Head of caudate nucleus (tissue), 42 donors: ENCODE measurements around the gene SIPA1L3.
"Not testable (repeated sequence)": the region's sequence is repeated elsewhere in the genome, so short reads cannot be mapped to it uniquely, and the experiment has no call there.

ENCODE experiments used
- DNase-seq, 42 donors: peaks; one replicate each; pipeline versions ENCODE4 v3.0.0 to v3.0.0-alpha.2; 2020 to 2021; ENCODE audit warnings: mixed read lengths in 7 of 42
- intact Hi-C: fragments of 100-400 bp; cut with DNase I; formaldehyde crosslinking; loops from one replicate; pipeline ENCODE4 v1.15.0; 2022

SIPA1L3 gene

GRCh38 chr19:38045554-38046253, 138.7 kb downstream of the SIPA1L3 start:
- DNase-seq: no peak
- intact Hi-C loops: no loop called here

GRCh38 chr19:38046254-38047048, 139.4 kb downstream of the SIPA1L3 start:
- no peak for DNase-seq

GRCh38 chr19:38047049-38047438, 140.0 kb downstream of the SIPA1L3 start:
- peak in 17 of 42 donors; percentile 27 to 67 (median 44) for DNase-seq
- intact Hi-C loops: no loop called here

More at GRCh38 chr19:38046254-38047048, 139.4 kb downstream of the SIPA1L3 start:
- intact Hi-C loops: no loop called here

GRCh38 chr19:38047641-38048040, 140.6 kb downstream of the SIPA1L3 start:
- DNase-seq: no peak
- intact Hi-C loops: no loop called here

GRCh38 chr19:38049105-38049649, 142.2 kb downstream of the SIPA1L3 start:
- DNase-seq: peak in 1 of 42 donors; percentile 45
- intact Hi-C loops: no loop called here

- DNase-seq: no peak
- intact Hi-C loops: no loop called here
These were observed 148.0 kb downstream of the SIPA1L3 start for GRCh38 chr19:38055010-38055409.

- intact Hi-C loops: no loop called here
- DNase-seq: no peak
These were observed 148.9 kb downstream of the SIPA1L3 start for GRCh38 chr19:38055655-38056521.

GRCh38 chr19:38056646-38057045, 149.6 kb downstream of the SIPA1L3 start:
- DNase-seq: no peak
- intact Hi-C loops: no loop called here

- intact Hi-C loops: no loop called here
- DNase-seq: no peak
These were observed 151.1 kb downstream of the SIPA1L3 start for GRCh38 chr19:38057959-38058690.

- intact Hi-C loops: no loop called here
- DNase-seq: no peak
These were observed 152.9 kb downstream of the SIPA1L3 start for GRCh38 chr19:38059897-38060296.

GRCh38 chr19:38060331-38060730, 153.3 kb downstream of the SIPA1L3 start:
- intact Hi-C loops: no loop called here
- DNase-seq: no peak

- no peak for DNase-seq
- intact Hi-C loops: no loop called here
These were observed 154.3 kb downstream of the SIPA1L3 start for GRCh38 chr19:38061294-38061693.

- DNase-seq: peak in 14 of 42 donors; percentile 17 to 60 (median 34)
These were observed 156.2 kb downstream of the SIPA1L3 start for GRCh38 chr19:38062959-38063761.

GRCh38 chr19:38063928-38064327, 156.9 kb downstream of the SIPA1L3 start:
- intact Hi-C loops: no loop called here
- no peak for DNase-seq

More at GRCh38 chr19:38062959-38063761, 156.2 kb downstream of the SIPA1L3 start:
- intact Hi-C loops: no loop called here

GRCh38 chr19:38064661-38065425, 157.8 kb downstream of the SIPA1L3 start:
- intact Hi-C loops: no loop called here

GRCh38 chr19:38065775-38066174, 158.8 kb downstream of the SIPA1L3 start:
- intact Hi-C loops, DNase-seq: not testable (repeated sequence)

More at GRCh38 chr19:38064661-38065425, 157.8 kb downstream of the SIPA1L3 start:
- DNase-seq: no peak

GRCh38 chr19:38068826-38069225, 161.8 kb downstream of the SIPA1L3 start:
- intact Hi-C loops: no loop called here
- no peak for DNase-seq
